Vagina (tissue), 2 donors: Measurements from ENCODE around the gene AQP9.

Experiments
- CTCF ChIP-seq, 3 experiments: fragments of 450-650 bp in 2 of 3; fragments of 200-600 bp in 1 of 3; sonication (generic) in 1 of 3; IDR thresholded peaks; one replicate each; pipeline ENCODE4 v1.5.1; 2017 to 2019; ENCODE audit warnings: antibody characterized with exemption in 3 of 3, mild to moderate bottlenecking in 2 of 3, moderate library complexity in 2 of 3
- POLR2A ChIP-seq, 2 donors: fragments of 450-650 bp; IDR thresholded peaks; one replicate each; pipeline ENCODE4 v1.6.1; 2017; ENCODE audit warnings: antibody characterized with exemption in 2 of 2, mild to moderate bottlenecking in 2 of 2, moderate library complexity in 2 of 2
- POLR2AphosphoS5 ChIP-seq, 2 donors: sonication (generic); formaldehyde crosslinking; IDR thresholded peaks; one replicate each; pipeline ENCODE4 v1.9.0; 2017; ENCODE audit warnings: antibody characterized with exemption in 2 of 2, mild to moderate bottlenecking in 2 of 2, low read depth in 1 of 2; ENCODE audit not compliant: insufficient read depth in 1 of 2

- TF ChIP-seq CTCF (IDR thresholded peaks at IDR 0.05) (no peak), POLR2AphosphoS5 (IDR thresholded peaks at IDR 0.05; ENCODE audit: insufficient read depth in 1 of 2, low read depth in 1 of 2) (no peak), POLR2A (IDR thresholded peaks at IDR 0.05) (no peak)
Observed at GRCh38 chr15:58214591-58215340, 76.6 kb downstream of the AQP9 start.
